HepG2 (cell line): ENCODE data around the gene RHBDL1. TPM values are rescaled to one million over a fixed set of nuclear protein-coding genes. Genes with fewer than 3 reads are reported as not detected.

Experiments
- ELF4 ChIP-seq: sonication (generic); formaldehyde crosslinking; IDR thresholded peaks from 2 replicates; pipeline ENCODE4 v1.5.0; 2020; ENCODE audit warnings: missing genetic modification reagents, mild to moderate bottlenecking, moderate library complexity, borderline replicate concordance
- FOSL1 ChIP-seq: sonication (generic); formaldehyde crosslinking; IDR thresholded peaks from 2 replicates; pipeline ENCODE4 v1.9.0; 2021; ENCODE audit warnings: missing genetic modification reagents, borderline replicate concordance
- MAFF ChIP-seq: IDR thresholded peaks from 2 replicates; pipeline ENCODE4 v1.6.1; 2011; ENCODE audit warnings: low read depth, low read length, improper control_type of control experiment
- STAT5B ChIP-seq: sonication (generic); formaldehyde crosslinking; IDR thresholded peaks from 2 replicates; pipeline ENCODE4 v1.4.0; 2020; ENCODE audit warnings: missing genetic modification reagents
- ZFY ChIP-seq: sonication (generic); formaldehyde crosslinking; IDR thresholded peaks from 2 replicates; pipeline ENCODE4 v1.4.0; 2020; ENCODE audit warnings: missing genetic modification reagents
- ZNF3 ChIP-seq: IDR thresholded peaks from 2 replicates; pipeline ENCODE4 v1.7.0; 2017; ENCODE audit warnings: inconsistent platforms
- ZNF432 ChIP-seq: sonication (generic); formaldehyde crosslinking; IDR thresholded peaks from 2 replicates; pipeline ENCODE4 v1.5.0; 2020; ENCODE audit warnings: missing genetic modification reagents, mild to moderate bottlenecking, borderline replicate concordance
- ZNF530 ChIP-seq: sonication (generic); formaldehyde crosslinking; IDR thresholded peaks from 2 replicates; pipeline ENCODE4 v1.5.0; 2020; ENCODE audit warnings: low read depth, mild to moderate bottlenecking, missing genetic modification reagents
- ZSCAN12 ChIP-seq: sonication (generic); formaldehyde crosslinking; IDR thresholded peaks from 2 replicates; pipeline ENCODE4 v1.9.0; 2021; ENCODE audit warnings: mild to moderate bottlenecking, missing genetic modification reagents
- polyA plus RNA-seq, 8 experiments: library from polyadenylated mRNA; depleted of rRNA in 3 of 8; stranded (reverse) in 7 of 8; unstranded in 1 of 8; fragments of >200 nt; fragmentation: Illumina TruSeq in 4 of 8; extraction: Trizol in 4 of 8; gene quantifications; 2 replicates each; pipeline versions ENCODE4 v1.2.1 to v1.2.3, GENCODE V29; 2011 to 2016; ENCODE audit warnings: low read depth in 4 of 8, missing spikeins in 1 of 8, mixed read lengths in 1 of 8; ENCODE audit not compliant: insufficient read depth in 1 of 8
- total RNA-seq, 5 experiments: library from RNA; depleted of rRNA; stranded (reverse); fragments of >200 nt; fragmentation: Illumina TruSeq; extraction: Trizol; gene quantifications; 2 replicates each; pipeline ENCODE4 v1.2.3, GENCODE V29; 2016; ENCODE audit warnings: low read depth in 1 of 5
- TF ChIP-seq, protein P1 (sequence below): sonication (generic); formaldehyde crosslinking; IDR thresholded peaks from 2 replicates; pipeline ENCODE4 v1.4.0; 2020; ENCODE audit warnings: missing genetic modification reagents
- TF ChIP-seq, protein P2 (sequence below): sonication (generic); formaldehyde crosslinking; IDR thresholded peaks from 2 replicates; pipeline ENCODE4 v1.4.0; 2020; ENCODE audit warnings: missing genetic modification reagents, borderline replicate concordance
- TF ChIP-seq, protein P3 (sequence below): sonication (generic); formaldehyde crosslinking; IDR thresholded peaks from 2 replicates; pipeline ENCODE4 v1.4.0; 2020; ENCODE audit warnings: low read depth, missing genetic modification reagents
- TF ChIP-seq, protein P4 (sequence below): sonication (generic); formaldehyde crosslinking; IDR thresholded peaks from 2 replicates; pipeline ENCODE4 v1.5.0; 2020; ENCODE audit warnings: missing genetic modification reagents
- TF ChIP-seq, protein P5 (sequence below): sonication (generic); formaldehyde crosslinking; IDR thresholded peaks from 2 replicates; pipeline ENCODE4 v1.5.1; 2020; ENCODE audit warnings: missing genetic modification reagents, mild to moderate bottlenecking, borderline replicate concordance
- TF ChIP-seq, protein P6 (sequence below): sonication (generic); formaldehyde crosslinking; conservative IDR thresholded peaks from 2 replicates; pipeline ENCODE4 v1.4.0; 2020; ENCODE audit warnings: missing genetic modification reagents

RHBDL1 gene
- total and polyA plus RNA-seq, 2 of the 13 experiments (the other 11 are each of a cell fraction or from before 2014, with no cell fraction given): 1.8 to 3.8 TPM

DNA sequence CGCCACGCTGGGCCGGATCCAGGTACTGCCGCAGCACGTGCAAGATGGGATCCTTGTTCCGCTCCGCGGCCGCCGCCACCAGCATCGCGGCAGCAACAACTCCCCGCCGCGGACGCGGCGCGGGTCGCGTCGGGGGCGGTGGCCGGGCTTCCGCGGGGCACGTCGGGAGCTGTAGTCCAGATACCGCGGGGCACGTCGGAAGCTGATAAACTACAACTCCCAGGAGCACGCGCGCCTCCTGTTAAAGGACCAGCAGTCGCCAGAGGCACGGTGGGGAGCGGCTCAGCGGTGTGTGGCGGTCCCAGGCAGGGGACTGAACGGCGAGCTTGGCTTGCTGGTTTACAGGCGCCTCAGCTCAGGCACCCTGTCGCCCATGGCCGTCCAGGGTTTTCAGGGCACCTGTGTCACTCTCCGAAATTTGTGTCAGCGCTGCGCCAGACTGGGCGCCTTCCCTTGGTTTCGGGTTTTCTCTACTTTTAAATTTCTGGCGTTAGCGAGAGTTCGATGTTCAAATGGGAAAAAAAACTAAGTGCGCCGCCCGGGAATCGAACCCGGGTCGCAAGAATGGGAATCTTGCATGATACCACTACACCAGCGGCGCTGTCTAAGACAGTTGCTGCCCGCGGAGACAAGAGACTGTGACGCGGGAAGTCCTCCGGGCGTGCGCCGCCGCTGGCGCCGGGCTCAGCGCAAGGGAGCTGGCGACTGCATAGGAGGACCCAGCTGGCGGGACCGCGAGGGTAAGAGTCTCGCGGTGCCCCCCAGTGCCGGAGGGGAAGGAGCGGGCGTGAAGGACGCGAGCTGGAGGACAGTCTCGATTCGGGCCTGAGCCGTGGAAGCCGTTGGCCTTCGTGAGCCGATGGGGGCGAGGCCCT is 39.0 kb upstream of the RHBDL1 start, which contains the start of gene METTL26 (continued):
- TF ChIP-seq, protein P1, sequence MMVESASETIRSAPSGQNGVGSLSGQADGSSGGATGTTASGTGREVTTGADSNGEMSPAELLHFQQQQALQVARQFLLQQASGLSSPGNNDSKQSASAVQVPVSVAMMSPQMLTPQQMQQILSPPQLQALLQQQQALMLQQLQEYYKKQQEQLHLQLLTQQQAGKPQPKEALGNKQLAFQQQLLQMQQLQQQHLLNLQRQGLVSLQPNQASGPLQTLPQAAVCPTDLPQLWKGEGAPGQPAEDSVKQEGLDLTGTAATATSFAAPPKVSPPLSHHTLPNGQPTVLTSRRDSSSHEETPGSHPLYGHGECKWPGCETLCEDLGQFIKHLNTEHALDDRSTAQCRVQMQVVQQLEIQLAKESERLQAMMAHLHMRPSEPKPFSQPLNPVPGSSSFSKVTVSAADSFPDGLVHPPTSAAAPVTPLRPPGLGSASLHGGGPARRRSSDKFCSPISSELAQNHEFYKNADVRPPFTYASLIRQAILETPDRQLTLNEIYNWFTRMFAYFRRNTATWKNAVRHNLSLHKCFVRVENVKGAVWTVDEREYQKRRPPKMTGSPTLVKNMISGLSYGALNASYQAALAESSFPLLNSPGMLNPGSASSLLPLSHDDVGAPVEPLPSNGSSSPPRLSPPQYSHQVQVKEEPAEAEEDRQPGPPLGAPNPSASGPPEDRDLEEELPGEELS: no peak; the same call in 1 of the 2 replicates
- TF ChIP-seq, protein P2, sequence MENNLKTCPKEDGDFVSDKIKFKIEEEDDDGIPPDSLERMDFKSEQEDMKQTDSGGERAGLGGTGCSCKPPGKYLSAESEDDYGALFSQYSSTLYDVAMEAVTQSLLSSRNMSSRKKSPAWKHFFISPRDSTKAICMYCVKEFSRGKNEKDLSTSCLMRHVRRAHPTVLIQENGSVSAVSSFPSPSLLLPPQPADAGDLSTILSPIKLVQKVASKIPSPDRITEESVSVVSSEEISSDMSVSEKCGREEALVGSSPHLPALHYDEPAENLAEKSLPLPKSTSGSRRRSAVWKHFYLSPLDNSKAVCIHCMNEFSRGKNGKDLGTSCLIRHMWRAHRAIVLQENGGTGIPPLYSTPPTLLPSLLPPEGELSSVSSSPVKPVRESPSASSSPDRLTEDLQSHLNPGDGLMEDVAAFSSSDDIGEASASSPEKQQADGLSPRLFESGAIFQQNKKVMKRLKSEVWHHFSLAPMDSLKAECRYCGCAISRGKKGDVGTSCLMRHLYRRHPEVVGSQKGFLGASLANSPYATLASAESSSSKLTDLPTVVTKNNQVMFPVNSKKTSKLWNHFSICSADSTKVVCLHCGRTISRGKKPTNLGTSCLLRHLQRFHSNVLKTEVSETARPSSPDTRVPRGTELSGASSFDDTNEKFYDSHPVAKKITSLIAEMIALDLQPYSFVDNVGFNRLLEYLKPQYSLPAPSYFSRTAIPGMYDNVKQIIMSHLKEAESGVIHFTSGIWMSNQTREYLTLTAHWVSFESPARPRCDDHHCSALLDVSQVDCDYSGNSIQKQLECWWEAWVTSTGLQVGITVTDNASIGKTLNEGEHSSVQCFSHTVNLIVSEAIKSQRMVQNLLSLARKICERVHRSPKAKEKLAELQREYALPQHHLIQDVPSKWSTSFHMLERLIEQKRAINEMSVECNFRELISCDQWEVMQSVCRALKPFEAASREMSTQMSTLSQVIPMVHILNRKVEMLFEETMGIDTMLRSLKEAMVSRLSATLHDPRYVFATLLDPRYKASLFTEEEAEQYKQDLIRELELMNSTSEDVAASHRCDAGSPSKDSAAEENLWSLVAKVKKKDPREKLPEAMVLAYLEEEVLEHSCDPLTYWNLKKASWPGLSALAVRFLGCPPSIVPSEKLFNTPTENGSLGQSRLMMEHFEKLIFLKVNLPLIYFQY (CRISPR knock-in tag): no peak; the same call in 1 of the 2 replicates
- TF ChIP-seq, protein P3, sequence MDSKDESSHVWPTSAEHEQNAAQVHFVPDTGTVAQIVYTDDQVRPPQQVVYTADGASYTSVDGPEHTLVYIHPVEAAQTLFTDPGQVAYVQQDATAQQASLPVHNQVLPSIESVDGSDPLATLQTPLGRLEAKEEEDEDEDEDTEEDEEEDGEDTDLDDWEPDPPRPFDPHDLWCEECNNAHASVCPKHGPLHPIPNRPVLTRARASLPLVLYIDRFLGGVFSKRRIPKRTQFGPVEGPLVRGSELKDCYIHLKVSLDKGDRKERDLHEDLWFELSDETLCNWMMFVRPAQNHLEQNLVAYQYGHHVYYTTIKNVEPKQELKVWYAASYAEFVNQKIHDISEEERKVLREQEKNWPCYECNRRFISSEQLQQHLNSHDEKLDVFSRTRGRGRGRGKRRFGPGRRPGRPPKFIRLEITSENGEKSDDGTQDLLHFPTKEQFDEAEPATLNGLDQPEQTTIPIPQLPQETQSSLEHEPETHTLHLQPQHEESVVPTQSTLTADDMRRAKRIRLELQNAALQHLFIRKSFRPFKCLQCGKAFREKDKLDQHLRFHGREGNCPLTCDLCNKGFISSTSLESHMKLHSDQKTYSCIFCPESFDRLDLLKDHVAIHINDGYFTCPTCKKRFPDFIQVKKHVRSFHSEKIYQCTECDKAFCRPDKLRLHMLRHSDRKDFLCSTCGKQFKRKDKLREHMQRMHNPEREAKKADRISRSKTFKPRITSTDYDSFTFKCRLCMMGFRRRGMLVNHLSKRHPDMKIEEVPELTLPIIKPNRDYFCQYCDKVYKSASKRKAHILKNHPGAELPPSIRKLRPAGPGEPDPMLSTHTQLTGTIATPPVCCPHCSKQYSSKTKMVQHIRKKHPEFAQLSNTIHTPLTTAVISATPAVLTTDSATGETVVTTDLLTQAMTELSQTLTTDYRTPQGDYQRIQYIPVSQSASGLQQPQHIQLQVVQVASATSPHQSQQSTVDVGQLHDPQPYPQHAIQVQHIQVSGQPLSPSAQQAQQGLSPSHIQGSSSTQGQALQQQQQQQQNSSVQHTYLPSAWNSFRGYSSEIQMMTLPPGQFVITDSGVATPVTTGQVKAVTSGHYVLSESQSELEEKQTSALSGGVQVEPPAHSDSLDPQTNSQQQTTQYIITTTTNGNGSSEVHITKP (CRISPR knock-in tag): no peak
- TF ChIP-seq, protein P4, sequence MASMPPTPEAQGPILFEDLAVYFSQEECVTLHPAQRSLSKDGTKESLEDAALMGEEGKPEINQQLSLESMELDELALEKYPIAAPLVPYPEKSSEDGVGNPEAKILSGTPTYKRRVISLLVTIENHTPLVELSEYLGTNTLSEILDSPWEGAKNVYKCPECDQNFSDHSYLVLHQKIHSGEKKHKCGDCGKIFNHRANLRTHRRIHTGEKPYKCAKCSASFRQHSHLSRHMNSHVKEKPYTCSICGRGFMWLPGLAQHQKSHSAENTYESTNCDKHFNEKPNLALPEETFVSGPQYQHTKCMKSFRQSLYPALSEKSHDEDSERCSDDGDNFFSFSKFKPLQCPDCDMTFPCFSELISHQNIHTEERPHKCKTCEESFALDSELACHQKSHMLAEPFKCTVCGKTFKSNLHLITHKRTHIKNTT (CRISPR knock-in tag): no peak
- TF ChIP-seq STAT5B (CRISPR knock-in tag): no peak; the same call in 1 of the 2 replicates
- no peak for TF ChIP-seq ELF4
- TF ChIP-seq ZSCAN12 (CRISPR knock-in tag): no peak; the same call in 1 of the 2 replicates
- TF ChIP-seq, protein P5, sequence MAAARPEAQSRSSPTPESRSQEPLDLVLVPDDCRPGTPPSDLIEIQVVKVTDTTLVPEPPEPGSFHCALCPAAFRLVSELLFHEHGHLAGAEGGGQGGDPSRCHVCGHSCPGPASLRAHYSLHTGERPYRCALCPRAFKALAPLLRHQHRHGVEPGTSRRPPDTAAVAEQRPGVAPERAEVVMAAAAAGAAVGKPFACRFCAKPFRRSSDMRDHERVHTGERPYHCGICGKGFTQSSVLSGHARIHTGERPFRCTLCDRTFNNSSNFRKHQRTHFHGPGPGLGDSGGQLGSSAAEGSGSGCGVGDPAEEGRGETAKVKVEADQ: 0 out of 2 replicates have a peak, but pooled peaks have one; percentile 4
- TF ChIP-seq MAFF: no peak
- peak; percentile 20; the same call in 1 of the 2 replicates for TF ChIP-seq ZNF432
- peak; percentile 93 for TF ChIP-seq ZFY (CRISPR knock-in tag)
- TF ChIP-seq ZNF530 (CRISPR knock-in tag): no peak
- no peak for TF ChIP-seq FOSL1 (CRISPR knock-in tag)
- TF ChIP-seq ZNF3: no peak
- TF ChIP-seq, protein P6, sequence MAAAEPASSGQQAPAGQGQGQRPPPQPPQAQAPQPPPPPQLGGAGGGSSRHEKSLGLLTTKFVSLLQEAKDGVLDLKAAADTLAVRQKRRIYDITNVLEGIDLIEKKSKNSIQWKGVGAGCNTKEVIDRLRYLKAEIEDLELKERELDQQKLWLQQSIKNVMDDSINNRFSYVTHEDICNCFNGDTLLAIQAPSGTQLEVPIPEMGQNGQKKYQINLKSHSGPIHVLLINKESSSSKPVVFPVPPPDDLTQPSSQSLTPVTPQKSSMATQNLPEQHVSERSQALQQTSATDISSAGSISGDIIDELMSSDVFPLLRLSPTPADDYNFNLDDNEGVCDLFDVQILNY (CRISPR knock-in tag): peak; percentile 76; the same call in 1 of the 2 replicates
